ENCODE results near the gene PLCH1. TPM values are rescaled to one million over a fixed set of nuclear protein-coding genes. Genes with fewer than 3 reads are reported as not detected.

Gene PLCH1
- total RNA-seq, 2 experiments from 2014 or later: 0.16 to 0.26 TPM

- intact Hi-C loops (cut with DNase I, micrococcal nuclease): no loop called here
- Mint-ChIP-seq H3K4me3 (no peak overlapping the region), H3K9me3 (ENCODE audit: low read depth) (peaks cover 7% of the 10 kb centered on the region), H3K27me3 (no peaks in the 10 kb centered on the region), H3K36me3 (ENCODE audit: low read depth) (no peaks in the 10 kb centered on the region), H3K4me1 (no peaks in the 10 kb centered on the region), H3K27ac (no peak overlapping the region)
- no peak for DNase-seq
- ChIA-PET CTCF (no interaction called here), POLR2A (interaction anchor here (0.7 kb wide), 1 partner anchor 301 kb away, joined by 3 read pairs; no protein-coding TSS in a partner anchor)
- ATAC-seq: no peak
Observed at GRCh38 chr3:155360281-155360680, 384.6 kb downstream of the PLCH1 start.

GRCh38 chr3:155356594-155357370, 388.1 kb downstream of the PLCH1 start:
- H3K9me3 Mint-ChIP-seq (ENCODE audit: low read depth): no peaks in the 10 kb centered on the region
- peaks cover 2% of the 10 kb centered on the region for H3K27me3 Mint-ChIP-seq
- H3K36me3 Mint-ChIP-seq (ENCODE audit: low read depth): no peaks in the 10 kb centered on the region
- H3K4me3 Mint-ChIP-seq: no peak overlapping the region
- no peak overlapping the region for H3K27ac Mint-ChIP-seq
- CTCF ChIA-PET: interaction anchor here (0.7 kb wide), 1 partner anchor 721 kb away, joined by 3 read pairs; no protein-coding TSS in a partner anchor
- ATAC-seq (no peak), DNase-seq (peak; percentile 6)
- POLR2A ChIA-PET: no interaction called here
- intact Hi-C loops (cut with DNase I, micrococcal nuclease): no loop called here
- no peaks in the 10 kb centered on the region for H3K4me1 Mint-ChIP-seq

GRCh38 chr3:155354658-155355057, 390.2 kb downstream of the PLCH1 start:
- DNase-seq (no peak), ATAC-seq (no peak)
- no peaks in the 10 kb centered on the region for H3K4me1 Mint-ChIP-seq
- CTCF ChIA-PET: interaction anchor here (4.2 kb wide), 1 partner anchor 348 kb away, joined by 36 read pairs; no protein-coding TSS in a partner anchor
- H3K36me3 Mint-ChIP-seq (ENCODE audit: low read depth): no peaks in the 10 kb centered on the region
- no peak overlapping the region for H3K4me3 Mint-ChIP-seq
- H3K27me3 Mint-ChIP-seq: peaks cover 2% of the 10 kb centered on the region
- no peak overlapping the region for H3K27ac Mint-ChIP-seq
- H3K9me3 Mint-ChIP-seq (ENCODE audit: low read depth): no peaks in the 10 kb centered on the region
- intact Hi-C loops (cut with DNase I, micrococcal nuclease): no loop called here
- POLR2A ChIA-PET: no interaction called here

GRCh38 chr3:155352900-155353490, 391.9 kb downstream of the PLCH1 start:
- Mint-ChIP-seq H3K9me3 (ENCODE audit: low read depth) (no peaks in the 10 kb centered on the region), H3K27me3 (peaks cover 2% of the 10 kb centered on the region), H3K4me3 (no peak overlapping the region), H3K27ac (no peak overlapping the region), H3K4me1 (no peaks in the 10 kb centered on the region), H3K36me3 (ENCODE audit: low read depth) (no peaks in the 10 kb centered on the region)
- CTCF ChIA-PET: interaction anchor here (0.6 to 4.2 kb wide), 4 partner anchors 60 to 1060 kb away, joined by 3 to 36 read pairs (median 3); no protein-coding TSS in a partner anchor
- intact Hi-C loops (cut with DNase I, micrococcal nuclease): loop anchor here (1.0 kb wide), 1 partner anchor 348 kb away; no protein-coding TSS in a partner anchor
- DNase-seq: no peak
- ATAC-seq: no peak
- POLR2A ChIA-PET: no interaction called here

- ATAC-seq (no peak), DNase-seq (no peak)
- Mint-ChIP-seq H3K27me3 (peaks cover 2% of the 10 kb centered on the region), H3K4me1 (no peaks in the 10 kb centered on the region), H3K4me3 (no peak overlapping the region), H3K9me3 (ENCODE audit: low read depth) (no peaks in the 10 kb centered on the region), H3K27ac (no peak overlapping the region), H3K36me3 (ENCODE audit: low read depth) (no peaks in the 10 kb centered on the region)
- intact Hi-C loops (cut with DNase I, micrococcal nuclease): no loop called here
- ChIA-PET CTCF (no interaction called here), POLR2A (no interaction called here)
Observed at GRCh38 chr3:155350571-155350970, 394.3 kb downstream of the PLCH1 start.

- intact Hi-C loops (cut with DNase I, micrococcal nuclease): no loop called here
- Mint-ChIP-seq H3K27me3 (no peaks in the 10 kb centered on the region), H3K36me3 (ENCODE audit: low read depth) (no peaks in the 10 kb centered on the region), H3K27ac (no peak overlapping the region), H3K9me3 (ENCODE audit: low read depth) (no peaks in the 10 kb centered on the region), H3K4me1 (no peaks in the 10 kb centered on the region), H3K4me3 (no peak overlapping the region)
- no peak for ATAC-seq
- POLR2A ChIA-PET: no interaction called here
- no peak for DNase-seq
- CTCF ChIA-PET: no interaction called here
Observed at GRCh38 chr3:155347901-155348300, 397.0 kb downstream of the PLCH1 start.

- no peaks in the 10 kb centered on the region for H3K36me3 Mint-ChIP-seq (ENCODE audit: low read depth)
- peaks cover 4% of the 10 kb centered on the region for H3K27me3 Mint-ChIP-seq
- intact Hi-C loops (cut with DNase I, micrococcal nuclease): no loop called here
- DNase-seq: no peak
- ATAC-seq: no peak
- H3K27ac Mint-ChIP-seq: no peak overlapping the region
- no peaks in the 10 kb centered on the region for H3K9me3 Mint-ChIP-seq (ENCODE audit: low read depth)
- H3K4me1 Mint-ChIP-seq: no peaks in the 10 kb centered on the region
- H3K4me3 Mint-ChIP-seq: no peak overlapping the region
- CTCF ChIA-PET: interaction anchor here (0.6 kb wide), 1 partner anchor 363 kb away, joined by 5 read pairs; no protein-coding TSS in a partner anchor
- POLR2A ChIA-PET: no interaction called here
Observed at GRCh38 chr3:155342344-155342743, 402.5 kb downstream of the PLCH1 start.

GRCh38 chr3:155339052-155339451, 405.8 kb downstream of the PLCH1 start:
- intact Hi-C loops (cut with DNase I, micrococcal nuclease): no loop called here
- H3K4me1 Mint-ChIP-seq: peaks cover 11% of the 10 kb centered on the region
- peaks cover 4% of the 10 kb centered on the region for H3K27me3 Mint-ChIP-seq
- no peaks in the 10 kb centered on the region for H3K9me3 Mint-ChIP-seq (ENCODE audit: low read depth)
- ChIA-PET POLR2A (no interaction called here), CTCF (no interaction called here)
- no peak overlapping the region for H3K4me3 Mint-ChIP-seq
- ATAC-seq (no peak), DNase-seq (no peak)
- no peak overlapping the region for H3K27ac Mint-ChIP-seq
- no peaks in the 10 kb centered on the region for H3K36me3 Mint-ChIP-seq (ENCODE audit: low read depth)

GRCh38 chr3:155335724-155336354, 409.0 kb downstream of the PLCH1 start:
- Mint-ChIP-seq H3K36me3 (ENCODE audit: low read depth) (no peaks in the 10 kb centered on the region), H3K9me3 (ENCODE audit: low read depth) (no peaks in the 10 kb centered on the region), H3K4me3 (no peak overlapping the region), H3K27me3 (peaks cover 4% of the 10 kb centered on the region), H3K4me1 (peaks cover 11% of the 10 kb centered on the region), H3K27ac (no peak overlapping the region)
- intact Hi-C loops (cut with DNase I, micrococcal nuclease): no loop called here
- no peak for DNase-seq
- ChIA-PET POLR2A (no interaction called here), CTCF (interaction anchor here (1.3 to 1.4 kb wide), 2 partner anchors 12 to 366 kb away, joined by 4 read pairs; no protein-coding TSS in a partner anchor)
- no peak for ATAC-seq

GRCh38 chr3:155334914-155335723, 409.8 kb downstream of the PLCH1 start:
- no peaks in the 10 kb centered on the region for H3K9me3 Mint-ChIP-seq (ENCODE audit: low read depth)

GRCh38 chr3:155334215-155334913, 410.5 kb downstream of the PLCH1 start:
- POLR2A ChIA-PET: no interaction called here
- Mint-ChIP-seq H3K4me1 (peaks cover 11% of the 10 kb centered on the region), H3K4me3 (no peak overlapping the region), H3K27me3 (no peaks in the 10 kb centered on the region), H3K27ac (no peak overlapping the region), H3K36me3 (ENCODE audit: low read depth) (no peaks in the 10 kb centered on the region), H3K9me3 (ENCODE audit: low read depth) (no peaks in the 10 kb centered on the region)
- ATAC-seq: no peak
- DNase-seq: no peak
- intact Hi-C loops (cut with DNase I, micrococcal nuclease): no loop called here
- CTCF ChIA-PET: no interaction called here

More at GRCh38 chr3:155334914-155335723, 409.8 kb downstream of the PLCH1 start:
- peak; percentile 60 for ATAC-seq
- Mint-ChIP-seq H3K36me3 (ENCODE audit: low read depth) (no peaks in the 10 kb centered on the region), H3K27ac (no peak overlapping the region), H3K27me3 (peaks cover 4% of the 10 kb centered on the region), H3K4me3 (no peak overlapping the region), H3K4me1 (peaks cover 11% of the 10 kb centered on the region)
- POLR2A ChIA-PET: no interaction called here
- peak; percentile 40 for DNase-seq
- CTCF ChIA-PET: interaction anchor here (1.3 to 1.4 kb wide), 2 partner anchors 12 to 367 kb away, joined by 4 read pairs; no protein-coding TSS in a partner anchor
- intact Hi-C loops (cut with DNase I, micrococcal nuclease): no loop called here

Measured in activated CD4-positive, alpha-beta T cell treated with anti-CD3 and anti-CD28 coated beads for 36 hours (primary cell).